ENCODE results near the gene SH2D4B.

Gene SH2D4B

GRCh38 chr10:80545258-80545881, 7.7 kb downstream of the SH2D4B start:
- DNase-seq, result no peak

- no peak for DNase-seq
Measured at GRCh38 chr10:80552151-80552646, 14.5 kb downstream of the SH2D4B start.

- no peak for DNase-seq
Measured at GRCh38 chr10:80553436-80553835, 15.7 kb downstream of the SH2D4B start.

- no peak for DNase-seq
Measured at GRCh38 chr10:80554050-80554449, 16.3 kb downstream of the SH2D4B start.

- no peak for DNase-seq
Measured at GRCh38 chr10:80555415-80555814, 17.7 kb downstream of the SH2D4B start.

GRCh38 chr10:80561950-80562349, 24.2 kb downstream of the SH2D4B start:
- no peak for DNase-seq

GRCh38 chr10:80567292-80567691, 29.6 kb downstream of the SH2D4B start:
- DNase-seq, result no peak

GRCh38 chr10:80569131-80569895, 31.6 kb downstream of the SH2D4B start:
- no peak for DNase-seq

- no peak for DNase-seq
Measured at GRCh38 chr10:80571352-80571751, 33.6 kb downstream of the SH2D4B start.

GRCh38 chr10:80579181-80579763, 41.6 kb downstream of the SH2D4B start:
- DNase-seq, result no peak

- DNase-seq, result no peak
Measured at GRCh38 chr10:80579849-80580637, 42.3 kb downstream of the SH2D4B start.

- DNase-seq, result no peak
Measured at GRCh38 chr10:80580638-80581468, 43.2 kb downstream of the SH2D4B start.

GRCh38 chr10:80581469-80581835, 43.8 kb downstream of the SH2D4B start:
- DNase-seq, result no peak

- DNase-seq, result no peak
Measured at GRCh38 chr10:80582286-80582960, 44.7 kb downstream of the SH2D4B start.

- no peak for DNase-seq
Measured at GRCh38 chr10:80583685-80584084, 46.0 kb downstream of the SH2D4B start.

GRCh38 chr10:80585812-80586211, 48.1 kb downstream of the SH2D4B start:
- no peak for DNase-seq

- no peak for DNase-seq
Measured at GRCh38 chr10:80588546-80588945, 50.8 kb downstream of the SH2D4B start.

GRCh38 chr10:80589726-80590373, 52.1 kb downstream of the SH2D4B start:
- DNase-seq, result no peak

- DNase-seq, result no peak
Measured at GRCh38 chr10:80590585-80591125, 53.0 kb downstream of the SH2D4B start.

GRCh38 chr10:80596391-80597257, 58.9 kb downstream of the SH2D4B start:
- DNase-seq, result peak; percentile 31

Data from activated T-cell treated with anti-CD3 and anti-CD28 coated beads, Interleukin-2, amount 50 U/mL, for 1 hour (primary cell).